Uterus (tissue), 4 donors: Measurements from ENCODE around the gene SLC44A3. TPM values are rescaled to one million over a fixed set of nuclear protein-coding genes. Genes with fewer than 3 reads are reported as not detected.

Source experiments
- DNase-seq, 2 donors: peaks; one replicate each; pipeline ENCODE4 v3.0.0-alpha.2; 2019 to 2020
- H3K27ac ChIP-seq, 2 donors: fragments of 200-600 bp; sonication (generic); 1 replicate in 1 of 2; 2 replicates in 1 of 2; pipeline ENCODE4 v1.5.1; 2016 to 2018
- H3K27me3 ChIP-seq, 2 donors: fragments of 200-600 bp; sonication (generic); one replicate each; pipeline ENCODE4 v1.5.1; 2018 to 2019; ENCODE audit warnings: control low read depth in 1 of 2
- H3K36me3 ChIP-seq, 2 donors: fragments of 200-600 bp; sonication (generic); one replicate each; pipeline ENCODE4 v1.5.1; 2019; ENCODE audit warnings: control low read depth in 1 of 2
- H3K4me1 ChIP-seq, 2 donors: fragments of 200-600 bp; sonication (generic); one replicate each; pipeline ENCODE4 v1.5.1; 2018 to 2019; ENCODE audit warnings: control low read depth in 1 of 2
- H3K4me3 ChIP-seq, 2 donors: fragments of 200-600 bp; sonication (generic); 1 replicate in 1 of 2; 2 replicates in 1 of 2; pipeline ENCODE4 v1.5.1; 2018 to 2019; ENCODE audit warnings: mild to moderate bottlenecking in 1 of 2
- H3K9me3 ChIP-seq, 2 donors: fragments of 200-600 bp; sonication (generic); one replicate each; pipeline ENCODE4 v1.5.1; 2019; ENCODE audit warnings: control low read depth in 1 of 2
- POLR2A ChIP-seq, 2 donors: fragments of 450-650 bp; IDR thresholded peaks; one replicate each; pipeline ENCODE4 v1.6.1; 2016; ENCODE audit warnings: antibody characterized with exemption in 2 of 2, mild to moderate bottlenecking in 1 of 2, moderate library complexity in 1 of 2
- intact Hi-C: fragments of 100-400 bp; cut with DNase I; formaldehyde crosslinking; loops from one replicate; pipeline ENCODE4 v1.15.1; 2023; ENCODE audit warnings: low total_unique reads
- total RNA-seq, 4 donors: library from RNA; depleted of rRNA in 3 of 4; stranded (reverse); fragments of >200 nt in 3 of 4; gene quantifications; one replicate each; pipeline versions ENCODE4 v1.1.0 to v1.2.4, GENCODE V29; 2014 to 2023
- TF ChIP-seq, protein P1 (sequence below), 4 experiments: fragments of 200-600 bp in 2 of 4; fragments of 450-650 bp in 2 of 4; sonication (generic) in 2 of 4; IDR thresholded peaks; one replicate each; pipeline ENCODE4 v1.5.1; 2016 to 2019; ENCODE audit warnings: antibody characterized with exemption in 4 of 4, mild to moderate bottlenecking in 2 of 4, moderate library complexity in 1 of 4
- donor health status: DM: yes; HTN: yes; CAD: no.

The SLC44A3 gene
- total RNA-seq, 4 donors from 2014 or later, result 1.3 to 10.3 (median 4.8) TPM

- no peak overlapping the region for H3K4me3 ChIP-seq
- intact Hi-C loops, result no loop called here
- peak overlapping the region; percentile 71 to 86 for H3K27ac ChIP-seq
- H3K36me3 ChIP-seq, result no peaks in the 10 kb centered on the region
- no peaks in the 10 kb centered on the region for H3K9me3 ChIP-seq
- DNase-seq, result peak in 1 of 2 donors; percentile 51
- TF ChIP-seq POLR2A (IDR thresholded peaks at IDR 0.05), result no peak
- no peaks in the 10 kb centered on the region for H3K4me1 ChIP-seq
- H3K27me3 ChIP-seq, result no peaks in the 10 kb centered on the region
Measured at GRCh38 chr1:94793296-94793656, 26.9 kb upstream of the SLC44A3 start.

DNA sequence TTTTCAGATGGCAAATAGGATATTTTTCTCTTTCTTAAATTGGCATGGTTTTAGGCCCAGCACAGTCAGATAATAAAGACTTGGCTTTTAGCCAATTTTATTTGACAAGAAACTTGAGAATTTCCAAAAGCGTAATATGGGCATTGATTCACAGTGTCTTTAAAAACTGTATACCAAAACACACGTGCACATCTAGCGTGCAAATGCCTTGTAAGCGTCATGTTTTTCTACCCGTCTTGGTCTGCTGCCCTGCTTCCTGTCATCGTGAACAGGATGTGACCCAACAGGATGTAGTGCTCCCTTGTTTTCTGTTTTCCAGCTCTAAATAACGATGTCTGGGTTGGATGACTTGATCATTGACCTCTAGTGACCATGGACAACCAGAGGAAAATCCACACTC lies 24.7 kb upstream of the SLC44A3 start:
- Histone ChIP-seq H3K36me3 (no peaks in the 10 kb centered on the region), H3K27ac (no peak overlapping the region), H3K4me1 (no peaks in the 10 kb centered on the region), H3K4me3 (no peak overlapping the region), H3K9me3 (no peaks in the 10 kb centered on the region), H3K27me3 (no peaks in the 10 kb centered on the region)
- no peak for TF ChIP-seq POLR2A (IDR thresholded peaks at IDR 0.05)
- TF ChIP-seq, protein P1, sequence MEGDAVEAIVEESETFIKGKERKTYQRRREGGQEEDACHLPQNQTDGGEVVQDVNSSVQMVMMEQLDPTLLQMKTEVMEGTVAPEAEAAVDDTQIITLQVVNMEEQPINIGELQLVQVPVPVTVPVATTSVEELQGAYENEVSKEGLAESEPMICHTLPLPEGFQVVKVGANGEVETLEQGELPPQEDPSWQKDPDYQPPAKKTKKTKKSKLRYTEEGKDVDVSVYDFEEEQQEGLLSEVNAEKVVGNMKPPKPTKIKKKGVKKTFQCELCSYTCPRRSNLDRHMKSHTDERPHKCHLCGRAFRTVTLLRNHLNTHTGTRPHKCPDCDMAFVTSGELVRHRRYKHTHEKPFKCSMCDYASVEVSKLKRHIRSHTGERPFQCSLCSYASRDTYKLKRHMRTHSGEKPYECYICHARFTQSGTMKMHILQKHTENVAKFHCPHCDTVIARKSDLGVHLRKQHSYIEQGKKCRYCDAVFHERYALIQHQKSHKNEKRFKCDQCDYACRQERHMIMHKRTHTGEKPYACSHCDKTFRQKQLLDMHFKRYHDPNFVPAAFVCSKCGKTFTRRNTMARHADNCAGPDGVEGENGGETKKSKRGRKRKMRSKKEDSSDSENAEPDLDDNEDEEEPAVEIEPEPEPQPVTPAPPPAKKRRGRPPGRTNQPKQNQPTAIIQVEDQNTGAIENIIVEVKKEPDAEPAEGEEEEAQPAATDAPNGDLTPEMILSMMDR (IDR thresholded peaks at IDR 0.05), result no peak
- intact Hi-C loops, result no loop called here
- DNase-seq, result no peak

DNA sequence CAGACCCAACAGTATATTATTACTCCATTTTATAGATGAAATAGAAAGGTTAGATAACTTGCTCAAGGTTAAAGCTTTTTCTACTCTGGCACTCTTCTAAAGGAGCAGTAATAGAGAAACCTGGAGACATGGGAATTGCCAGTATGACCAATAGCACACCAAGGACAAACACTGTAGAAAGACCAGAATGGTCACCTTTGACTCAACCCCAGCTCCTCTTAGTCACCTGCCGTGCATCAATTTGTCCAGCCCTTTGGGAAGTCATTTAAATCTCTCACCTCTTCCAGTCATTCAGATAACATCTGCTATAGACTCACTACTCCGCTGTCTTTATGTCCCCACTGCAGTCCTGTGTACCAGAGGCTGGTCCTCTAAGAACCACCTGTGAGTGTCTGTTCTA lies 23.9 kb upstream of the SLC44A3 start:
- Histone ChIP-seq H3K4me1 (no peaks in the 10 kb centered on the region), H3K27me3 (no peaks in the 10 kb centered on the region), H3K36me3 (no peaks in the 10 kb centered on the region), H3K27ac (no peak overlapping the region), H3K4me3 (no peak overlapping the region), H3K9me3 (no peaks in the 10 kb centered on the region)
- no peak for DNase-seq
- TF ChIP-seq POLR2A (IDR thresholded peaks at IDR 0.05), result no peak
- TF ChIP-seq, protein P1 (IDR thresholded peaks at IDR 0.05), result no peak
- intact Hi-C loops, result no loop called here

DNA sequence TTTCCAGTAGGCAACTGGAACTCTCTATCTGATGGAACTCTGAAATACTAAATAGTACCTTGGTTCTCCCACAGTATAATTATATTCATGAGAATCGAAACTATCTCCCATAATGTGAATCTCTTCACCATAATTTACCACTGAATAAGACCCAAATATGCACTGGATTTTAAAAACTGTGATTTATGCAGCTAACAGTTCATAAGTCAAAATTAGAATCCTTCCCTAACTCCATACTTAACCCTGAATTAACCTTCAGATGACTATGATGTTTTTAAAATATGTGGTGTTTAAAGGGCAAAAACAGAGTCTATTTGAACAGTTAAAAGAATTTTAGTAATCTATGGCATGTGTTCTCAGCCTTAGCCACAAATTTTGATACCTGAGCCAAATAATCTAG lies 22.9 kb upstream of the SLC44A3 start:
- Histone ChIP-seq H3K36me3 (no peaks in the 10 kb centered on the region), H3K4me1 (no peaks in the 10 kb centered on the region), H3K9me3 (no peaks in the 10 kb centered on the region), H3K4me3 (no peak overlapping the region), H3K27me3 (no peaks in the 10 kb centered on the region), H3K27ac (no peak overlapping the region)
- no peak for TF ChIP-seq POLR2A (IDR thresholded peaks at IDR 0.05)
- TF ChIP-seq, protein P1 (IDR thresholded peaks at IDR 0.05), result no peak
- no peak for DNase-seq
- intact Hi-C loops, result no loop called here

- H3K27me3 ChIP-seq, result no peaks in the 10 kb centered on the region
- DNase-seq, result no peak
- no peak overlapping the region for H3K27ac ChIP-seq
- no peak for TF ChIP-seq POLR2A (IDR thresholded peaks at IDR 0.05)
- TF ChIP-seq, protein P1 (IDR thresholded peaks at IDR 0.05), result no peak
- H3K4me1 ChIP-seq, result no peaks in the 10 kb centered on the region
- H3K4me3 ChIP-seq, result no peak overlapping the region
- H3K36me3 ChIP-seq, result no peaks in the 10 kb centered on the region
- intact Hi-C loops, result no loop called here
- no peaks in the 10 kb centered on the region for H3K9me3 ChIP-seq
Measured at GRCh38 chr1:94798054-94798453, 22.1 kb upstream of the SLC44A3 start.

DNA sequence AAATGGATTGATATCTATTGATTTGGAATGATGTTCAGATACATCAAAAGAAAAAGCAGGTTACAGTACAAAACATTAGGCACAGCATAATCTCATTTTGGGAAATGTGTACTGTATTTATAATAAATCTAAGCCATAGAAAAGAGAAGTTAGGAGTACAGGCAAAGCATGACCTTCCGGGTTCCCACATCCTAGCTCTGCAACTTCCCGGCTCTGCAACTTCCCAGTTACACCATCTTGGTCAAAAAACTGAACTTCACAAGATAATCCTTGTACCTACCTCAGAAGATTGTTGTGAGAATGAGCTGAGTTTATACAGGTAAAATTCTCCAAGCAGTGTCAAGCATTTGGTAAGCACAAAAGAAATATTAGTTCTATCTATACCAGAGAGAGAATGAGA lies 21.7 kb upstream of the SLC44A3 start:
- no peaks in the 10 kb centered on the region for H3K9me3 ChIP-seq
- no peaks in the 10 kb centered on the region for H3K36me3 ChIP-seq
- TF ChIP-seq POLR2A (IDR thresholded peaks at IDR 0.05), result no peak
- TF ChIP-seq, protein P1 (IDR thresholded peaks at IDR 0.05), result no peak
- intact Hi-C loops, result no loop called here
- H3K27ac ChIP-seq, result no peak overlapping the region
- DNase-seq, result no peak
- no peaks in the 10 kb centered on the region for H3K27me3 ChIP-seq
- H3K4me1 ChIP-seq, result no peaks in the 10 kb centered on the region
- no peak overlapping the region for H3K4me3 ChIP-seq
